Neural crest cell (in vitro differentiated cells): ENCODE measurements around the gene DIP2B. TPM values are rescaled to one million over a fixed set of nuclear protein-coding genes. Genes with fewer than 3 reads are reported as not detected.

ENCODE experiments used
- DNase-seq: peaks from one replicate; pipeline ENCODE4 v3.0.0; 2021; ENCODE audit warnings: low read depth, mixed read lengths, low spot score
- H3K27ac Mint-ChIP-seq: one replicate; pipeline ENCODE4 v1.8.0; 2021; ENCODE audit warnings: mild to moderate bottlenecking, mixed read lengths; ENCODE audit not compliant: unreplicated experiment
- H3K27me3 Mint-ChIP-seq: 2 replicates; pipeline ENCODE4 v1.8.0; 2021; ENCODE audit warnings: low read depth, mild to moderate bottlenecking, mixed read lengths
- H3K36me3 Mint-ChIP-seq: 2 replicates; pipeline ENCODE4 v1.8.0; 2021; ENCODE audit warnings: low read depth, mild to moderate bottlenecking, mixed read lengths
- H3K4me1 Mint-ChIP-seq: 2 replicates; pipeline ENCODE4 v1.8.0; 2021; ENCODE audit warnings: mixed read lengths
- H3K4me3 Mint-ChIP-seq: one replicate; pipeline ENCODE4 v1.8.0; 2021; ENCODE audit warnings: mild to moderate bottlenecking, mixed read lengths
- H3K9me3 Mint-ChIP-seq: 2 replicates; pipeline ENCODE4 v1.8.0; 2021; ENCODE audit warnings: mixed read lengths
- CTCF ChIP-seq: fragments of 200-600 bp; sonication (generic); conservative IDR thresholded peaks from 2 replicates; pipeline ENCODE4 v1.5.0; 2021; ENCODE audit warnings: antibody characterized with exemption, mild to moderate bottlenecking
- total RNA-seq: library from RNA; stranded (reverse); gene quantifications from 2 replicates; pipeline ENCODE4 v1.2.1, GENCODE V29; 2021

Gene DIP2B
- total RNA-seq, 1 donor from 2014 or later: 39.4 TPM

DNA sequence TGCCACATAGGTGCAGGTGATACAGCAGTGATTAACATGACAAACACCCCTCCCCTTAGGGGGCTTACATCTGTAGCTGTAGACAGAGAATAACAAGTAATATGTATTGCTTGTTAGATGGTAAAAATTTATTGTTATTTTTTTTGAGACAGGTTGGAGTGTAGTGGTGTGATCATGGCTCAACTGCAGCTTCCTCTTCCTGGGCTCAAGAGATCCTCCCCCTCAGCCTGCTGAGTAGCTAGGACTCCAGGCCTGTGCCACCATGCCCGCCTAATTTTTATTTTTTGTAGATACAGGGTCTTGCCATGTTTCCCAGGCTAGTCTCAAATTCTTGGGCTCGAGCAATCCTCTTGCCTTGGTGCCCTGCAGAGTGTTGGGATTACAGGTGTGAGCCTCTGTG is 19.8 kb downstream of the DIP2B start:
- no peaks in the 10 kb centered on the region for H3K9me3 Mint-ChIP-seq
- peaks cover 14% of the 10 kb centered on the region for H3K36me3 Mint-ChIP-seq
- H3K4me3 Mint-ChIP-seq: no peak overlapping the region
- no peaks in the 10 kb centered on the region for H3K27me3 Mint-ChIP-seq
- no peak for TF ChIP-seq CTCF
- DNase-seq: no peak
- H3K4me1 Mint-ChIP-seq: peaks cover 21% of the 10 kb centered on the region
- no peak overlapping the region for H3K27ac Mint-ChIP-seq

DNA sequence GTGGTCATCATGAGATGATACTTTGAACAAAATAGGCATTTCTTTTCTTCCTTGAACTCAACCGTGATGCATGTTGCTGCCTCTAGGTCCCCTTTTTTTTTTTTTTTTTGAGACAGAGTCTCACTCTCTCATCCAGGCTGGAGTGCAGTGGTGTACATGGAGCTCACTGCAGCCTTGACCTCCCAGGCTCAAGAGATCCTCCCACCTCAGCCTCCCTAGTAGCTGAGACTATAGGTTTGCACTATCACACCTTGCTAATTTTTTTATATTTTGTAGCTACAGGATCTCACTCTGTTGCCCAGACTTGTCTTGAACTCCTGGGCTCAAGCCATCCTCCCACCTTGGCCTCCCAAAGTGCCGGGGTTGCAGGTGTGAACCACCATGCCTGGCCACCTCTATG is 20.6 kb downstream of the DIP2B start:
- no peaks in the 10 kb centered on the region for H3K27me3 Mint-ChIP-seq
- no peak overlapping the region for H3K4me3 Mint-ChIP-seq
- H3K27ac Mint-ChIP-seq: peak overlapping the region; percentile 3
- no peak for TF ChIP-seq CTCF
- peaks cover 21% of the 10 kb centered on the region for H3K4me1 Mint-ChIP-seq
- H3K9me3 Mint-ChIP-seq: no peaks in the 10 kb centered on the region
- H3K36me3 Mint-ChIP-seq: peaks cover 14% of the 10 kb centered on the region
- no peak for DNase-seq

DNA sequence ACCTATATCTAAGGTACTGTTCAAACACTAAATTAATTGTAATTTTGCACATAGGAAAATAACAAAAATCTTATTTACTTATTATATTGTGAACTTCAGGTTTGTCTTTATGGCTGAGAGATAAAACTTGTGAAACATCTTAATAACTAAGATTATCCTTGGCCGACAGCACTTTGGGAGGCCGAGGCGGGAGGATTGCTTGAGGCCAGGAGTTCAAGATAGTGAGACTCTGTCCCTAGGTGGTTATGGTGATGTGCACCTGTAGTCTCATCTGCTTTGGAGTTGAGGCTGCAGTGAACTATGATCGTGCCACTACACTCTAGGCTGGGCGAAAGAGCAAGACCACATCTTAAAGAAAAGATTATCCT is 22.6 kb downstream of the DIP2B start:
- Mint-ChIP-seq H3K36me3 (peaks cover 12% of the 10 kb centered on the region), H3K27me3 (no peaks in the 10 kb centered on the region), H3K4me1 (peaks cover 21% of the 10 kb centered on the region), H3K27ac (no peak overlapping the region), H3K4me3 (no peak overlapping the region), H3K9me3 (no peaks in the 10 kb centered on the region)
- no peak for DNase-seq
- no peak for TF ChIP-seq CTCF

DNA sequence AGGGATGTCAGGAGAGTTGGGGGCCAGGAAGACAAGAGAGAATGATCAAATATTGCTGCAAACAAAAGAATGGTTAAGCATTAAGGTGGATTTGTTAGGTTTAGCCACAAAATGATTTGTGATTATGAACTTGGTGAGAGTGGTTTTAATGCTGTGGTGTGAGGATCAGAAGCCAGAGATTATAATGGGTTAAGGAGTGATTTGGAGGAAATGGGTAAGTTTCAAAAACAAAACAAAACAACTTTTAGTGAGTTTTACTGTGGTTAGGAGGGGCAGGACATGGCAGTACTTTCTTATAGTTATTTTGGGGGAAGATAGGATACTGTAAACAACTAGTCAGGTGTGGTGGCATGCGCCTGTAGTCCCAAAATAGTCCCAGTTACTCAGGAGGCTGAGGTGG is 24.0 kb downstream of the DIP2B start:
- Mint-ChIP-seq H3K4me3 (no peak overlapping the region), H3K27ac (no peak overlapping the region), H3K36me3 (peaks cover 8% of the 10 kb centered on the region), H3K9me3 (no peaks in the 10 kb centered on the region), H3K4me1 (peaks cover 21% of the 10 kb centered on the region), H3K27me3 (no peaks in the 10 kb centered on the region)
- DNase-seq: no peak
- TF ChIP-seq CTCF: no peak

GRCh38 chr12:50529345-50529744 is 24.6 kb downstream of the DIP2B start:
- Mint-ChIP-seq H3K36me3 (peaks cover 4% of the 10 kb centered on the region), H3K9me3 (no peaks in the 10 kb centered on the region), H3K4me3 (no peak overlapping the region), H3K27me3 (no peaks in the 10 kb centered on the region), H3K4me1 (peaks cover 21% of the 10 kb centered on the region), H3K27ac (no peak overlapping the region)
- no peak for DNase-seq
- TF ChIP-seq CTCF: no peak

DNA sequence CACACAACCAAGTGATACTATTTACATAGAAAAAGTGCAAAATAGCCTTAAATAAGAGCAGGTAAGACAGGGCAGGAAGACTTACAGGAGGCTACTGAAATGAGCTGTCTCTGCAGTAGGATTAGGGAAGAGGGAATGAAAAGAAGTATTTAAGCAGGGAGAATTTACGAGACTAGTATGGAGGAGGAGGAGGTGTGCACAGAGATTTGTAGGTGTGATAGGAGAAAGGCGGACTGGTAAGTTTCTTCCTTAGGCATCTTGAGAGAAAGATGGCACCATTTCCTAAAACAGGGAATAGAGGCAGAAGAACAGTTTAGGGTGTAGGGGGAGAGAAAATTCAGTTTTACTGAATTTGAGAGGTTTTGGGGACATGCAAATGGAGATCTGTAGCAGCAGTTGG is 25.7 kb downstream of the DIP2B start:
- Mint-ChIP-seq H3K36me3 (peaks cover 4% of the 10 kb centered on the region), H3K27ac (no peak overlapping the region), H3K4me1 (peaks cover 20% of the 10 kb centered on the region), H3K27me3 (no peaks in the 10 kb centered on the region), H3K9me3 (no peaks in the 10 kb centered on the region), H3K4me3 (no peak overlapping the region)
- DNase-seq: no peak
- TF ChIP-seq CTCF: no peak
